GM23248 (cell line): ENCODE results near the gene CACNA1D.
"Not testable (repeated sequence)": the region's sequence is repeated elsewhere in the genome, so short reads cannot be mapped to it uniquely, and the experiment has no call there.

Experiments
- EZH2 ChIP-seq: fragments of 200-600 bp; sonication (generic); IDR thresholded peaks from 2 replicates; pipeline ENCODE4 v1.6.1; 2018; ENCODE audit warnings: antibody characterized with exemption, mild to moderate bottlenecking; ENCODE audit not compliant: insufficient read depth, poor library complexity, severe bottlenecking
- EZH2phosphoT487 ChIP-seq: fragments of 200-600 bp; sonication (generic); IDR thresholded peaks from 2 replicates; pipeline ENCODE4 v1.6.1; 2018; ENCODE audit warnings: antibody characterized with exemption, moderate library complexity, mild to moderate bottlenecking, low read depth; ENCODE audit not compliant: insufficient read depth

- not testable (repeated sequence) for TF ChIP-seq EZH2, EZH2phosphoT487
Measured at GRCh38 chr3:53469758-53470157, 24.7 kb upstream of the CACNA1D start.
